ENCODE results near the gene NCAM1. TPM values are rescaled to one million over a fixed set of nuclear protein-coding genes. Genes with fewer than 3 reads are reported as not detected.

Gene NCAM1
- total RNA-seq, 2 experiments from 2014 or later, result 0.34 TPM; not detected in 1

- H3K27ac ChIP-seq (ENCODE audit: low read depth in 1 of 2, low read length in 2 of 2), result no peak overlapping the region
- no peaks in the 10 kb centered on the region for H3K36me3 ChIP-seq (ENCODE audit: insufficient read depth, low read length)
- peaks cover 0 to 4% of the 10 kb centered on the region in 2 experiments for H3K9me3 ChIP-seq (ENCODE audit: control insufficient read depth in 1 of 2, insufficient read depth in 1 of 2, low read length in 2 of 2)
- CTCF ChIA-PET, result no interaction called here
- POLR2A ChIA-PET, result no interaction called here
- TF ChIP-seq CTCF (IDR thresholded peaks at IDR 0.05), result no peak
- DNase-seq (no peak), ATAC-seq (ENCODE audit: poor library complexity) (no peak)
- H3K4me3 Mint-ChIP-seq, result no peak overlapping the region
- peaks cover 36% of the 10 kb centered on the region for H3K27me3 Mint-ChIP-seq
- no peaks in the 10 kb centered on the region for H3K4me1 ChIP-seq (ENCODE audit: insufficient read depth, low read length)
- H3K36me3 Mint-ChIP-seq (ENCODE audit: low read depth), result no peaks in the 10 kb centered on the region
- intact Hi-C loops (cut with DNase I, micrococcal nuclease), result no loop called here
- no peak overlapping the region for H3K4me3 ChIP-seq (ENCODE audit: low read length)
- H3K27ac Mint-ChIP-seq, result no peak overlapping the region
- H3K27me3 ChIP-seq (ENCODE audit: control insufficient read depth in 1 of 2, insufficient read depth in 2 of 2, low read length in 2 of 2), result peaks cover 2 to 7% of the 10 kb centered on the region in 2 experiments
- no peaks in the 10 kb centered on the region for H3K9me3 Mint-ChIP-seq
- H3K4me1 Mint-ChIP-seq (ENCODE audit: low read depth), result no peaks in the 10 kb centered on the region
Observed at GRCh38 chr11:113195728-113196127, 234.5 kb downstream of the NCAM1 start.

- Mint-ChIP-seq H3K4me3 (no peak overlapping the region), H3K9me3 (no peaks in the 10 kb centered on the region), H3K36me3 (ENCODE audit: low read depth) (no peaks in the 10 kb centered on the region)
Observed at GRCh38 chr11:113197446-113197845, 236.2 kb downstream of the NCAM1 start.

GRCh38 chr11:113198972-113199661 lies 237.9 kb downstream of the NCAM1 start:
- ChIA-PET CTCF (no interaction called here), POLR2A (no interaction called here)
- ATAC-seq (ENCODE audit: poor library complexity), result no peak
- no peak overlapping the region for H3K27ac Mint-ChIP-seq
- Histone ChIP-seq H3K4me1 (ENCODE audit: insufficient read depth, low read length) (no peaks in the 10 kb centered on the region), H3K4me3 (ENCODE audit: low read length) (no peak overlapping the region), H3K9me3 (ENCODE audit: control insufficient read depth in 1 of 2, insufficient read depth in 1 of 2, low read length in 2 of 2) (peaks cover 0 to 4% of the 10 kb centered on the region in 2 experiments), H3K36me3 (ENCODE audit: insufficient read depth, low read length) (no peaks in the 10 kb centered on the region), H3K27me3 (ENCODE audit: control insufficient read depth in 1 of 2, insufficient read depth in 2 of 2, low read length in 2 of 2) (peaks cover 0 to 4% of the 10 kb centered on the region in 2 experiments), H3K27ac (ENCODE audit: low read depth in 1 of 2, low read length in 2 of 2) (no peak overlapping the region)
- H3K36me3 Mint-ChIP-seq (ENCODE audit: low read depth), result no peaks in the 10 kb centered on the region
- intact Hi-C loops (cut with DNase I, micrococcal nuclease), result no loop called here
- DNase-seq, result no peak
- H3K4me1 Mint-ChIP-seq (ENCODE audit: low read depth), result no peaks in the 10 kb centered on the region
- H3K4me3 Mint-ChIP-seq, result no peak overlapping the region
- H3K9me3 Mint-ChIP-seq, result no peaks in the 10 kb centered on the region
- TF ChIP-seq CTCF (IDR thresholded peaks at IDR 0.05), result no peak
- H3K27me3 Mint-ChIP-seq, result peaks cover 53% of the 10 kb centered on the region

More at GRCh38 chr11:113197446-113197845, 236.2 kb downstream of the NCAM1 start:
- H3K4me1 Mint-ChIP-seq (ENCODE audit: low read depth), result no peaks in the 10 kb centered on the region
- H3K27ac Mint-ChIP-seq, result no peak overlapping the region
- POLR2A ChIA-PET, result no interaction called here
- Histone ChIP-seq H3K9me3 (ENCODE audit: control insufficient read depth in 1 of 2, insufficient read depth in 1 of 2, low read length in 2 of 2) (peaks cover 0 to 4% of the 10 kb centered on the region in 2 experiments), H3K4me1 (ENCODE audit: insufficient read depth, low read length) (no peaks in the 10 kb centered on the region), H3K36me3 (ENCODE audit: insufficient read depth, low read length) (no peaks in the 10 kb centered on the region), H3K4me3 (ENCODE audit: low read length) (no peak overlapping the region), H3K27me3 (ENCODE audit: control insufficient read depth in 1 of 2, insufficient read depth in 2 of 2, low read length in 2 of 2) (peaks cover 0 to 5% of the 10 kb centered on the region in 2 experiments), H3K27ac (ENCODE audit: low read depth in 1 of 2, low read length in 2 of 2) (no peak overlapping the region)
- ATAC-seq (ENCODE audit: poor library complexity) (no peak), DNase-seq (no peak)
- intact Hi-C loops (cut with DNase I, micrococcal nuclease), result no loop called here
- peaks cover 47% of the 10 kb centered on the region for H3K27me3 Mint-ChIP-seq
- no peak for TF ChIP-seq CTCF (IDR thresholded peaks at IDR 0.05)
- CTCF ChIA-PET, result no interaction called here
